Measurements from ENCODE around the gene INTS3.
A peak's percentile ranks its signal among the peaks of the same experiment; 100 is the strongest.

INTS3 gene

DNA sequence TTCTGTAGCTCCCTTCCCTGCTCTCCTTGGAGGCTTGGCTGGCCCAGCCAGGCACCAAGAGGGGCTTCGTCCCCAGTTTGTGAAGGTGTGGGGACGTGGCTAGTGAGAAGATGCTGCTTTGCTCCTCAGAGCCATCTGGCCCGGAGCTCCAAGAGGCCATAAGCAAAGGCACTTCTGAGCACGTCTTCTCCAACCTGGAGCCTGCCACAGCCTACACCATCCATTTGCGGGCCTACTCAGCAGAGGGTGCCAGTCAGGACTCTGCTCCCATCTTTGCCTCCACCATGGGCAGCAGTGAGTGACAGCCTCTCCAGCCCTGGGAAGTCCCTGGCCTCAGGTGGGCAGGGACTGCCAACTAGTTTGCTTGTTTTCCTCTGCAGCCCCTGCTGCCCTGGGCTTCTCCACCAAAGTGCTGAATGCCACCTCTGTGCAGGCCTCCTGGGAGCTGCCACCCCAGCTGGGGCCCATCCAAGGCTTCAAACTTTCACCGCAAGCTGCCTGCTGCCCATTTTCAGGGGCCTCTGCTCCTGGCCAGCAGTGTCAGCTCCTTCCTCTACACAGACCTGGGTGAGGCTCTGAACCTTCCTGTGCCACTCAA lies 73.3 kb downstream of the INTS3 start:
- no peak for DNase-seq
- Histone ChIP-seq H3K36me3 (replicated peaks) (no peaks in the 10 kb centered on the region), H3K4me3 (ENCODE audit: low read depth, low read length) (no peak overlapping the region), H3K27me3 (replicated peaks) (no peaks in the 10 kb centered on the region), H3K27ac (no peak overlapping the region)
- in situ Hi-C loops (cut with HindIII; ENCODE audit: low pct_ligation_motif_present, low sequenced_read_pairs), result no loop called here
- TF ChIP-seq, protein P1, sequence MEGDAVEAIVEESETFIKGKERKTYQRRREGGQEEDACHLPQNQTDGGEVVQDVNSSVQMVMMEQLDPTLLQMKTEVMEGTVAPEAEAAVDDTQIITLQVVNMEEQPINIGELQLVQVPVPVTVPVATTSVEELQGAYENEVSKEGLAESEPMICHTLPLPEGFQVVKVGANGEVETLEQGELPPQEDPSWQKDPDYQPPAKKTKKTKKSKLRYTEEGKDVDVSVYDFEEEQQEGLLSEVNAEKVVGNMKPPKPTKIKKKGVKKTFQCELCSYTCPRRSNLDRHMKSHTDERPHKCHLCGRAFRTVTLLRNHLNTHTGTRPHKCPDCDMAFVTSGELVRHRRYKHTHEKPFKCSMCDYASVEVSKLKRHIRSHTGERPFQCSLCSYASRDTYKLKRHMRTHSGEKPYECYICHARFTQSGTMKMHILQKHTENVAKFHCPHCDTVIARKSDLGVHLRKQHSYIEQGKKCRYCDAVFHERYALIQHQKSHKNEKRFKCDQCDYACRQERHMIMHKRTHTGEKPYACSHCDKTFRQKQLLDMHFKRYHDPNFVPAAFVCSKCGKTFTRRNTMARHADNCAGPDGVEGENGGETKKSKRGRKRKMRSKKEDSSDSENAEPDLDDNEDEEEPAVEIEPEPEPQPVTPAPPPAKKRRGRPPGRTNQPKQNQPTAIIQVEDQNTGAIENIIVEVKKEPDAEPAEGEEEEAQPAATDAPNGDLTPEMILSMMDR (IDR thresholded peaks at IDR 0.05; ENCODE audit: low read depth, low read length, missing control alignments), result no peak

GRCh38 chr1:153801786-153802697 lies 74.2 kb downstream of the INTS3 start:
- H3K27me3 ChIP-seq (replicated peaks), result no peaks in the 10 kb centered on the region
- in situ Hi-C loops (cut with HindIII; ENCODE audit: low pct_ligation_motif_present, low sequenced_read_pairs), result no loop called here
- H3K36me3 ChIP-seq (replicated peaks), result no peaks in the 10 kb centered on the region
- H3K27ac ChIP-seq, result no peak overlapping the region
- TF ChIP-seq, protein P1 (IDR thresholded peaks at IDR 0.05; ENCODE audit: low read depth, low read length, missing control alignments), result no peak
- H3K4me3 ChIP-seq (ENCODE audit: low read depth, low read length), result no peak overlapping the region
- DNase-seq, result no peak

DNA sequence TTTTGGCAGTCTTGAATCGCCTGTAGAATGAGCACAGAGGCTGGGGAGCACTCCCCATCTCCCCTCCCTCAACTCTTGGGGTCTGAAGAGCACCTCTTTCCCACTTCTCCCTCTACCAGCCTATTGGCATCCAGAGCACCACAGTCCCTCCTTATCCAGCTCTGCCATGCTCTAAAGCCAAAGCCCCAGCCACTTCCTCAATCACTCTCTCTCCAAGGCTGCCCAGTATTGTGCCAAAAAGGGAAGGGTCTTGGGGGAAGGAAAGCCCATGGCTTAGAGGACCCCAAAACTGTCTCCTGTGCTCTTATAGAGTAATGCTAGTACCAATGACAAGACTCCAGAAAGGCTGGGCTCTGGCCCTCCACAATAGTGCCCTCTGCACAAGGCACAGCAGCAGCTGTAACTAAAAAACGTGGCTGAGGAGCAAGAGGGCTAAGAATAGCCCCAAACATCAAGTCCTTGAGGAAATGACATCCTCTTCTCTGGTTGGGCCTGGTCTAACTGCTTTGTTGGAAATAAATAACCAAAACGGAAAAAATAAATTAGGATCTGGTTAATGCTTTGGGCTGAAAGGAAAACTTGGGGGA lies 75.7 kb downstream of the INTS3 start:
- H3K36me3 ChIP-seq (replicated peaks), result no peaks in the 10 kb centered on the region
- H3K27ac ChIP-seq, result no peak overlapping the region
- H3K4me3 ChIP-seq (ENCODE audit: low read depth, low read length), result no peak overlapping the region
- DNase-seq, result no peak
- TF ChIP-seq, protein P1 (IDR thresholded peaks at IDR 0.05; ENCODE audit: low read depth, low read length, missing control alignments), result no peak
- H3K27me3 ChIP-seq (replicated peaks), result no peaks in the 10 kb centered on the region
- in situ Hi-C loops (cut with HindIII; ENCODE audit: low pct_ligation_motif_present, low sequenced_read_pairs), result no loop called here

DNA sequence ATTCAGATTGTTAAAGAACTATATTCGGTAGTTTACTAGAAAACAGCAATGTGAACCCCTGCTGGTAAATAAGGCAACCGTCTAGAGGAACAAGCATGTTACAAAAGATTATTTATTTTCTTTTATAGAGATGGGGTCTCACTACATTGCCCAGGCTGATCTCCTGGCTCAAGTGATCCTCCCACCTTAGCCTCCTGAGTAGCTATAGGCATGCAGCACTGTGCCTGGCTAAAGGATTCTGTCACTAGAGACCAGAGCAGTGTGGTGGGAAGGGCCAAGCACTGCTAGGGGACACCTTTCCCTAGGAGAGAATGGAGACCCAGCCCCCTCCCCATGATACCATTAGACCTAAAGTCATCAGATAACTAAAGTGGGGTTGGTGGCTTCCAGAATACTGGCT lies 76.3 kb downstream of the INTS3 start:
- no peaks in the 10 kb centered on the region for H3K36me3 ChIP-seq (replicated peaks)
- no peak overlapping the region for H3K4me3 ChIP-seq (ENCODE audit: low read depth, low read length)
- TF ChIP-seq, protein P1 (IDR thresholded peaks at IDR 0.05; ENCODE audit: low read depth, low read length, missing control alignments), result no peak
- no peak for DNase-seq
- no peaks in the 10 kb centered on the region for H3K27me3 ChIP-seq (replicated peaks)
- in situ Hi-C loops (cut with HindIII; ENCODE audit: low pct_ligation_motif_present, low sequenced_read_pairs), result no loop called here
- no peak overlapping the region for H3K27ac ChIP-seq

GRCh38 chr1:153805042-153805745 lies 77.3 kb downstream of the INTS3 start:
- Histone ChIP-seq H3K27me3 (replicated peaks) (no peaks in the 10 kb centered on the region), H3K4me3 (ENCODE audit: low read depth, low read length) (no peak overlapping the region), H3K27ac (peak overlapping the region; percentile 20), H3K36me3 (replicated peaks) (peaks cover 5% of the 10 kb centered on the region)
- TF ChIP-seq, protein P1 (IDR thresholded peaks at IDR 0.05; ENCODE audit: low read depth, low read length, missing control alignments), result no peak
- peak; percentile 76 for DNase-seq
- in situ Hi-C loops (cut with HindIII; ENCODE audit: low pct_ligation_motif_present, low sequenced_read_pairs), result no loop called here

All from brain microvascular endothelial cell (primary cell).